IPS DF 4.7 (cell line): ENCODE data around the gene PHF21B.
A peak's percentile ranks its signal among the peaks of the same experiment; 100 is the strongest.

Experiments
- DNase-seq: peaks from one replicate; pipeline ENCODE4 v3.0.0-alpha.2; 2013; ENCODE audit warnings: low spot score; ENCODE audit errors: extremely low read depth

PHF21B gene

GRCh38 chr22:44990810-44991209 is 19.0 kb downstream of the PHF21B start:
- no peak for DNase-seq

- no peak for DNase-seq
Measured at GRCh38 chr22:44990328-44990727, 19.5 kb downstream of the PHF21B start.

- no peak for DNase-seq
Measured at GRCh38 chr22:44988671-44989070, 21.1 kb downstream of the PHF21B start.

- no peak for DNase-seq
Measured at GRCh38 chr22:44986926-44987325, 22.9 kb downstream of the PHF21B start.

- no peak for DNase-seq
Measured at GRCh38 chr22:44985906-44986527, 23.8 kb downstream of the PHF21B start.

GRCh38 chr22:44983878-44984482 is 25.8 kb downstream of the PHF21B start:
- no peak for DNase-seq

GRCh38 chr22:44982445-44982844 is 27.4 kb downstream of the PHF21B start:
- no peak for DNase-seq

- no peak for DNase-seq
Measured at GRCh38 chr22:44981857-44982256, 27.9 kb downstream of the PHF21B start.

GRCh38 chr22:44979154-44979553 is 30.7 kb downstream of the PHF21B start:
- no peak for DNase-seq

GRCh38 chr22:44975427-44976262 is 34.2 kb downstream of the PHF21B start:
- DNase-seq: peak; percentile 69

GRCh38 chr22:44974454-44974853 is 35.4 kb downstream of the PHF21B start:
- no peak for DNase-seq

GRCh38 chr22:44973829-44974228 is 36.0 kb downstream of the PHF21B start:
- DNase-seq: no peak

GRCh38 chr22:44972363-44973083 is 37.3 kb downstream of the PHF21B start:
- DNase-seq: no peak

GRCh38 chr22:44971651-44972362 is 38.0 kb downstream of the PHF21B start:
- no peak for DNase-seq

GRCh38 chr22:44970291-44970690 is 39.5 kb downstream of the PHF21B start:
- no peak for DNase-seq

GRCh38 chr22:44969817-44970216 is 40.0 kb downstream of the PHF21B start:
- no peak for DNase-seq

- DNase-seq: no peak
Measured at GRCh38 chr22:44968736-44969135, 41.1 kb downstream of the PHF21B start.

GRCh38 chr22:44965171-44965570 is 44.6 kb downstream of the PHF21B start:
- no peak for DNase-seq

- DNase-seq: no peak
Measured at GRCh38 chr22:44964722-44965078, 45.1 kb downstream of the PHF21B start.

- no peak for DNase-seq
Measured at GRCh38 chr22:44963832-44964721, 45.7 kb downstream of the PHF21B start.
